Omental fat pad (tissue), 4 donors: ENCODE results near the gene LKAAEAR1. TPM values are rescaled to one million over a fixed set of nuclear protein-coding genes. Genes with fewer than 3 reads are reported as not detected.

Experiments
- ATAC-seq: fragments of 150-250 bp; one replicate; pipeline ENCODE4 v1.9.1; 2016; ENCODE audit warnings: mild to moderate bottlenecking, moderate library complexity; ENCODE audit not compliant: low FRiP score
- DNase-seq: peaks from one replicate; pipeline ENCODE4 v3.0.0-alpha.2; 2019; ENCODE audit warnings: low spot score
- CTCF ChIP-seq, 3 donors: fragments of 450-650 bp; IDR thresholded peaks; one replicate each; pipeline ENCODE4 v1.5.1; 2016 to 2017; ENCODE audit warnings: antibody characterized with exemption in 3 of 3, mild to moderate bottlenecking in 3 of 3, moderate library complexity in 2 of 3
- total RNA-seq, 4 donors: library from RNA; depleted of rRNA; stranded (reverse); fragments of >200 nt; gene quantifications; one replicate each; pipeline ENCODE4 v1.1.0, GENCODE V29; 2016

LKAAEAR1 gene
- total RNA-seq, 4 donors from 2014 or later = 0.65 TPM; not detected in 3

GRCh38 chr20:64067005-64067632 lies 17.1 kb downstream of the LKAAEAR1 start:
- ATAC-seq (no peak), DNase-seq (no peak)
- no peak for TF ChIP-seq CTCF (IDR thresholded peaks at IDR 0.05)

- TF ChIP-seq CTCF (IDR thresholded peaks at IDR 0.05) = no peak
- DNase-seq = no peak
- ATAC-seq = no peak
Measured at GRCh38 chr20:64065974-64066343, 18.2 kb downstream of the LKAAEAR1 start.

GRCh38 chr20:64065062-64065973 lies 18.9 kb downstream of the LKAAEAR1 start:
- DNase-seq (no peak), ATAC-seq (no peak)
- no peak for TF ChIP-seq CTCF (IDR thresholded peaks at IDR 0.05)

- no peak for TF ChIP-seq CTCF (IDR thresholded peaks at IDR 0.05)
- no peak for DNase-seq
- peak; percentile 26 for ATAC-seq
Measured at GRCh38 chr20:64064145-64064698, 20.0 kb downstream of the LKAAEAR1 start.

- DNase-seq = no peak
- peak; percentile 35 for ATAC-seq
- TF ChIP-seq CTCF (IDR thresholded peaks at IDR 0.05) = no peak
Measured at GRCh38 chr20:64063389-64064144, 20.6 kb downstream of the LKAAEAR1 start.

- DNase-seq (peak; percentile 85), ATAC-seq (peak; percentile 92)
- no peak for TF ChIP-seq CTCF (IDR thresholded peaks at IDR 0.05)
Measured at GRCh38 chr20:64062596-64063388, 21.4 kb downstream of the LKAAEAR1 start, which contains the start of gene TCEA2. Gene TCEA2 (plus strand): TSS chr20:64063198. CDS start chr20:64063313, 115 bp downstream.
